ENCODE data around the gene JARID2. TPM values are rescaled to one million over a fixed set of nuclear protein-coding genes. Genes with fewer than 3 reads are reported as not detected.

JARID2 gene
- total and polyA plus RNA-seq, 10 of the 15 experiments (the other 5 are each of a cell fraction or from before 2014, with no cell fraction given) = 4.2 to 21.6 (median 11.7) TPM

DNA sequence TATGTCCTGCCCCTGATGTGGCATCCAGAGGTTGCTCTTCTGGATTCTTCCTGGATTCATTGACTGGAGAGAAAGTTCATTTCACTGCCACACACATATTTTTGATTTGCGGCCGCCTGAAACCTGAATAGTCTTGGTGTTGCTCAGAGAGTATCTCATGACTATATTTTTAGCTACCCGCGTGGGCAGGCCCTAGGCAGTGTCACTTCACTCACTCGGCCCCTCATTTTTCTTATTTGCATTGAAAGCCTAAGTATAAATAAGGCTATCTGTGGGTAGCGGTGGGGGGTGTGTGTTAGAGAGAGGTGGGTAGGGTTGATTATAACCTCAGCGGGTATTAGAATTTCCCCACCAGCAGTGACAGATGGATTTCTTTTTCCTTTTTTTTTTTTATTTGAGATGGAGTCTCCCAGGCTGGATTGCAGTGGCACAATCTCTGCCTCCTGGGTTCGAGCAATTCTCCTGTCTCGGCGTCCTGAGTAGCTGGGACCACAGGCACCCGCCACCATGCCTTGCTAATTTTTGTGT is 113.5 kb downstream of the JARID2 start (continued):
- TF ChIP-seq, protein P1, sequence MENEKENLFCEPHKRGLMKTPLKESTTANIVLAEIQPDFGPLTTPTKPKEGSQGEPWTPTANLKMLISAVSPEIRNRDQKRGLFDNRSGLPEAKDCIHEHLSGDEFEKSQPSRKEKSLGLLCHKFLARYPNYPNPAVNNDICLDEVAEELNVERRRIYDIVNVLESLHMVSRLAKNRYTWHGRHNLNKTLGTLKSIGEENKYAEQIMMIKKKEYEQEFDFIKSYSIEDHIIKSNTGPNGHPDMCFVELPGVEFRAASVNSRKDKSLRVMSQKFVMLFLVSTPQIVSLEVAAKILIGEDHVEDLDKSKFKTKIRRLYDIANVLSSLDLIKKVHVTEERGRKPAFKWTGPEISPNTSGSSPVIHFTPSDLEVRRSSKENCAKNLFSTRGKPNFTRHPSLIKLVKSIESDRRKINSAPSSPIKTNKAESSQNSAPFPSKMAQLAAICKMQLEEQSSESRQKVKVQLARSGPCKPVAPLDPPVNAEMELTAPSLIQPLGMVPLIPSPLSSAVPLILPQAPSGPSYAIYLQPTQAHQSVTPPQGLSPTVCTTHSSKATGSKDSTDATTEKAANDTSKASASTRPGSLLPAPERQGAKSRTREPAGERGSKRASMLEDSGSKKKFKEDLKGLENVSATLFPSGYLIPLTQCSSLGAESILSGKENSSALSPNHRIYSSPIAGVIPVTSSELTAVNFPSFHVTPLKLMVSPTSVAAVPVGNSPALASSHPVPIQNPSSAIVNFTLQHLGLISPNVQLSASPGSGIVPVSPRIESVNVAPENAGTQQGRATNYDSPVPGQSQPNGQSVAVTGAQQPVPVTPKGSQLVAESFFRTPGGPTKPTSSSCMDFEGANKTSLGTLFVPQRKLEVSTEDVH (IDR thresholded peaks at IDR 0.05; ENCODE audit: low read depth, partially characterized antibody) = no peak
- TF ChIP-seq, protein P2, sequence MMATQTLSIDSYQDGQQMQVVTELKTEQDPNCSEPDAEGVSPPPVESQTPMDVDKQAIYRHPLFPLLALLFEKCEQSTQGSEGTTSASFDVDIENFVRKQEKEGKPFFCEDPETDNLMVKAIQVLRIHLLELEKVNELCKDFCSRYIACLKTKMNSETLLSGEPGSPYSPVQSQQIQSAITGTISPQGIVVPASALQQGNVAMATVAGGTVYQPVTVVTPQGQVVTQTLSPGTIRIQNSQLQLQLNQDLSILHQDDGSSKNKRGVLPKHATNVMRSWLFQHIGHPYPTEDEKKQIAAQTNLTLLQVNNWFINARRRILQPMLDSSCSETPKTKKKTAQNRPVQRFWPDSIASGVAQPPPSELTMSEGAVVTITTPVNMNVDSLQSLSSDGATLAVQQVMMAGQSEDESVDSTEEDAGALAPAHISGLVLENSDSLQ (IDR thresholded peaks at IDR 0.05) = peak; percentile 73
- TF ChIP-seq HCFC1 (IDR thresholded peaks at IDR 0.05; ENCODE audit: low read length) = no peak
- TF ChIP-seq TARDBP (IDR thresholded peaks at IDR 0.05; ENCODE audit: borderline replicate concordance) = 0 out of 2 replicates have a peak, but pooled peaks have one; percentile 9
- 0 out of 2 replicates have a peak, but pooled peaks have one; percentile 8 for TF ChIP-seq SREBF1 (IDR thresholded peaks at IDR 0.05; ENCODE audit: low read length)
- TF ChIP-seq, protein P3, sequence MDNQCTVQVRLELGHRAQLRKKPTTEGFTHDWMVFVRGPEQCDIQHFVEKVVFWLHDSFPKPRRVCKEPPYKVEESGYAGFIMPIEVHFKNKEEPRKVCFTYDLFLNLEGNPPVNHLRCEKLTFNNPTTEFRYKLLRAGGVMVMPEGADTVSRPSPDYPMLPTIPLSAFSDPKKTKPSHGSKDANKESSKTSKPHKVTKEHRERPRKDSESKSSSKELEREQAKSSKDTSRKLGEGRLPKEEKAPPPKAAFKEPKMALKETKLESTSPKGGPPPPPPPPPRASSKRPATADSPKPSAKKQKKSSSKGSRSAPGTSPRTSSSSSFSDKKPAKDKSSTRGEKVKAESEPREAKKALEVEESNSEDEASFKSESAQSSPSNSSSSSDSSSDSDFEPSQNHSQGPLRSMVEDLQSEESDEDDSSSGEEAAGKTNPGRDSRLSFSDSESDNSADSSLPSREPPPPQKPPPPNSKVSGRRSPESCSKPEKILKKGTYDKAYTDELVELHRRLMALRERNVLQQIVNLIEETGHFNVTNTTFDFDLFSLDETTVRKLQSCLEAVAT (IDR thresholded peaks at IDR 0.05) = peak; percentile 90
- 0 out of 2 replicates have a peak, but pooled peaks have one; percentile 24 for TF ChIP-seq ASH2L (IDR thresholded peaks at IDR 0.05; ENCODE audit: borderline replicate concordance, low read depth)
- no peak for TF ChIP-seq CHD4 (IDR thresholded peaks at IDR 0.05)
- TF ChIP-seq CREB1 (IDR thresholded peaks at IDR 0.05; ENCODE audit: low read depth) = 0 out of 2 replicates have a peak, but pooled peaks have one; percentile 59
- peak; percentile 69 for TF ChIP-seq BCL11A (IDR thresholded peaks at IDR 0.05; ENCODE audit: low read depth, low read length)
- 0 out of 2 replicates have a peak, but pooled peaks have one; percentile 21 for TF ChIP-seq EED (IDR thresholded peaks at IDR 0.05; ENCODE audit: low read depth)
- TF ChIP-seq NBN (IDR thresholded peaks at IDR 0.05) = peak; percentile 52; the same call in 1 of the 2 replicates
- TF ChIP-seq, protein P4, sequence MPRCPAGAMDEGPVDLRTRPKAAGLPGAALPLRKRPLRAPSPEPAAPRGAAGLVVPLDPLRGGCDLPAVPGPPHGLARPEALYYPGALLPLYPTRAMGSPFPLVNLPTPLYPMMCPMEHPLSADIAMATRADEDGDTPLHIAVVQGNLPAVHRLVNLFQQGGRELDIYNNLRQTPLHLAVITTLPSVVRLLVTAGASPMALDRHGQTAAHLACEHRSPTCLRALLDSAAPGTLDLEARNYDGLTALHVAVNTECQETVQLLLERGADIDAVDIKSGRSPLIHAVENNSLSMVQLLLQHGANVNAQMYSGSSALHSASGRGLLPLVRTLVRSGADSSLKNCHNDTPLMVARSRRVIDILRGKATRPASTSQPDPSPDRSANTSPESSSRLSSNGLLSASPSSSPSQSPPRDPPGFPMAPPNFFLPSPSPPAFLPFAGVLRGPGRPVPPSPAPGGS (IDR thresholded peaks at IDR 0.05; ENCODE audit: borderline replicate concordance, insufficient read depth, low read depth, low read length, poor library complexity, severe bottlenecking) = peak; percentile 75
- TF ChIP-seq, protein P5, sequence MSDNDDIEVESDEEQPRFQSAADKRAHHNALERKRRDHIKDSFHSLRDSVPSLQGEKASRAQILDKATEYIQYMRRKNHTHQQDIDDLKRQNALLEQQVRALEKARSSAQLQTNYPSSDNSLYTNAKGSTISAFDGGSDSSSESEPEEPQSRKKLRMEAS (IDR thresholded peaks at IDR 0.05; ENCODE audit: low read depth, low read length) = no peak
- peak; percentile 70 for TF ChIP-seq CREM (IDR thresholded peaks at IDR 0.05; ENCODE audit: low read depth)
- peak; percentile 64 to 84; a peak in 3 of 4 replicates for TF ChIP-seq EP300 (IDR thresholded peaks at IDR 0.05; ENCODE audit: borderline replicate concordance in 1 of 2, control insufficient read depth in 1 of 2, low read depth in 2 of 2, low read length in 2 of 2)
- TF ChIP-seq FOXM1 (IDR thresholded peaks at IDR 0.05; ENCODE audit: low read depth, low read length) = peak; percentile 90; the same call in 1 of the 2 replicates
- TF ChIP-seq SMARCA5 (IDR thresholded peaks at IDR 0.05) = peak; percentile 2; the same call in 1 of the 2 replicates
- TF ChIP-seq TAF1 (IDR thresholded peaks at IDR 0.05; ENCODE audit: borderline replicate concordance, low read depth, low read length) = 0 out of 2 replicates have a peak, but pooled peaks have one; percentile 28
- no peak for TF ChIP-seq NR2C1 (IDR thresholded peaks at IDR 0.05)
- peak; percentile 25; the same call in 1 of the 2 replicates for TF ChIP-seq JUND (IDR thresholded peaks at IDR 0.05; ENCODE audit: low read depth, low read length)
- 0 out of 2 replicates have a peak, but pooled peaks have one; percentile 2 for TF ChIP-seq SMC3 (IDR thresholded peaks at IDR 0.05; ENCODE audit: borderline replicate concordance, low read length)
- 0 out of 2 replicates have a peak, but pooled peaks have one; percentile 74 for TF ChIP-seq RCOR1 (conservative IDR thresholded peaks at IDR 0.05; ENCODE audit: low read depth, low read length)
- TF ChIP-seq RUNX3 (IDR thresholded peaks at IDR 0.05; ENCODE audit: low read length) = peak; percentile 79
